OCI-M2 (cell line): ENCODE results near the gene CELF2.

ENCODE experiments used
- DNase-seq: peaks from one replicate; lab custom pipeline; 2025; ENCODE audit not compliant: unreplicated experiment; lab: John Stamatoyannopoulos, UW

The CELF2 gene

DNA sequence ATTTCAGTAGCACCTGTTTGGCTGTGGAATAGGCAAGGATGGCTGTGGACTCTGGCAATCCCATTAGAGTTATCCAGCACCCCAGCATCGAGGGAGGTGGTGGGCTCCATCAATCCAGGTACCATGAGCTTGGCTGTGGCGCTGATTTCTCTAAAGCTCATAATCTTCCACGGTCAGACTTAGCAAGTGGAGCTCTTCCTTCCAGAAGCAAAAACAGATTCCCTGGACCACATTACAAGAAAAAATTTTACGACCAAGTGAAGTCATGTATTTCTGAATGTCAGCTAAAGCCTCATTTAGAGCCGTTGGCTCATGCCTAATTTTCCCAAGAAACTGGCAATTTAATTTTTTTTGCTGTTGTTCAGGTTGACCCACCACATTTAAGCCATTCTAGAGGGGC is 135.1 kb downstream of the CELF2 start:
- no peak for DNase-seq

DNA sequence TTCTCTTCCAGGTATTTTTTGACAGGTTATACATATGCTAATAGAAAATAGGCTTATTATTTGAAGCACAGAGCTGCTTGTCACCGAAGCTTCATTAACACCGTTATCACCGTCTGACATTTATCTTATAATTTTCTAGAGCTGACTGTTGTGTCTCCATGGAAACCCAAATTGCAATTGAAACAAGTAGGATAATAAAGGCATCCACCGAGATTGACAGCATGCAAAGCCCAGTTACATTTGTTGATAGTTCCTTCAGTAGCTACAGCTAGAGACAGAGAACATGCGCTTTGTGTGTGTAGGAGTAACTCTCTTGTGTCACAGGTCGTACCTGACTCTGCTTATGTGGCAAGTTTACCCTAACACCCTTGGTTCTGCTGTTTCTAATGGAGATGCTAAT is 135.6 kb downstream of the CELF2 start:
- DNase-seq, result no peak

DNA sequence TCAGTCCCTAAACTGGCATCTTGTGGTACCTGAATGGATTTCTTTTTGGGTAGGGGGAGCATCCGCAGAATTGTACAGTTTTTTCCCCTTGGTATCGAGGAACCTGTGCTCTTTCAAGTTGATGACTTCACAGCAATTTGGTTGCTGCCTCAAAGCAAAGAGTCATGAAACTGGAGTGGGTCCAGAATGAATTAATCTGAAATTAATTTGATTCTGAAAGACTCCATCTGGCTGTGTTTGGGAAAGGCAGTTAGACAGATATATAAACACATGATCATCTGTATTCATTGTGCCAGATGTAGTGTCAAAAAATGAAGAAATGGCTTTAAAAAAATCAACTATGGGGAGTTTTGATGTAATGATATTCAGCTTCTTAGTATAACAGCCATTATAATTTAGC is 136.1 kb downstream of the CELF2 start:
- no peak for DNase-seq

DNA sequence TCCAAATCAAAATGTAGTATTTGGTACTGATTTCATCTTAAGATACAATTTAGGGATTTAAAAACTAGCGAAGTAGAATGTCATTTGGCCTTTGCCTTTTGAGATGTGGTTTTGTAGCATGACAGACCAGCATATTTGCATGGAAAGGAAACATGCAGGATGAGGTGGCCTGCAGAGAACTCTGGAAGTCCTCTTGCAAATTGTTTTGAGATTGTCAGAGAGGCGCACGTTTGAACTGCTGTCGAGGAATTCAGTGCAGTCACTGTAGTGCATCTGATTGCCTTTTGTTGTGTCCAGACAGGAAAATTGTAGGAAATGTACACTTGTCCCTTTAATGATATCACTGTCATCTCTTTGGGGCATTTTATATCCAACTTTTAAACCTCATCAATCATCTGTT is 136.7 kb downstream of the CELF2 start:
- no peak for DNase-seq

DNA sequence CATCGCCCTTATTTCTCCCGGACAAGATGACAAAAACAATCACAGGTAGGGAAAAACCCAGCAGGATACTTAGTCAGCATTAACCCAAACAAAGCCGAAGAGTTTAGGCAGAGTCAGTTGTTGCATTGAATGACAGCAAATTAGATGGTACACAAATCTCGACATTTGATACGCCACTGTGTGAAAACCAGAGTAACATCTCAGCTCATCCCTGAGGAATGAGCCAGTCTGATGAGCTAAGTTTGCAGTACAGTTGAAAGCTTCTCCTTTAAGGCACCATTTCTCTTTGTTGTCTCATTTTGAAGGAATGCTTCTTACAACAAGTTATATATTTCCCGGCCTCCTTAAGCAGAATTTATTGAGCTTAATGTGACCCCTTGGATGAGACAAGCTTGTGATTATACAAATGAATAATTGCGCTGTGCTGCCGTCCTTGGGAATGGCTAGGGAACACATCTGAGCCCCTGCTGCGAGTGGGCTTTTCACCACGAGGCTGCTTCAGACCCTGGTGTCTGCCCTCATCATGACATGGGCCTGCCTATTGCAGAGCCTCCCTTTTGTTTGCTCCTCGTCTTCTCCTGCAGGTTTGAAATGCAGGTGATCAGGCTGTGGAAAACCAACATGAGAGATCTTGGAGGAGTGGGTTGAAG is 137.3 kb downstream of the CELF2 start:
- no peak for DNase-seq

DNA sequence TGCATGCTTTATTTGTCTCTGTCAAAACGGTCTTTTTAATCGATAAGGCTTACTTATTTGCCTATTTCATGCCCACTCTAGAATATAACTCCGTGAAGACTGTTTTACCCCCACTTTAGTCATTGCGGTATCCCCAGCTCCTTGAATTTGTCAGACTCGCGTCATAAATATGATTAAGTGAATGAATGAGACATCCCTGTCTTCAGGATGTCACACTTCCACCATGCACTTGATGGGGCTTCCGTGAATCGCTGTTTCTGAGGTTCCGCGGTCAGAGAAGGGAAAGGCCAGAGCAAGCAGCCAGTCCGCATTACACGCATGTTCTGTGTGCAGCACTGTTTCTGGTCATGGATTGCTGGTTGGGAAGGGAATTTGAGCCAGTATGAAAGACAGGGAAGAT is 138.8 kb downstream of the CELF2 start:
- DNase-seq, result no peak

DNA sequence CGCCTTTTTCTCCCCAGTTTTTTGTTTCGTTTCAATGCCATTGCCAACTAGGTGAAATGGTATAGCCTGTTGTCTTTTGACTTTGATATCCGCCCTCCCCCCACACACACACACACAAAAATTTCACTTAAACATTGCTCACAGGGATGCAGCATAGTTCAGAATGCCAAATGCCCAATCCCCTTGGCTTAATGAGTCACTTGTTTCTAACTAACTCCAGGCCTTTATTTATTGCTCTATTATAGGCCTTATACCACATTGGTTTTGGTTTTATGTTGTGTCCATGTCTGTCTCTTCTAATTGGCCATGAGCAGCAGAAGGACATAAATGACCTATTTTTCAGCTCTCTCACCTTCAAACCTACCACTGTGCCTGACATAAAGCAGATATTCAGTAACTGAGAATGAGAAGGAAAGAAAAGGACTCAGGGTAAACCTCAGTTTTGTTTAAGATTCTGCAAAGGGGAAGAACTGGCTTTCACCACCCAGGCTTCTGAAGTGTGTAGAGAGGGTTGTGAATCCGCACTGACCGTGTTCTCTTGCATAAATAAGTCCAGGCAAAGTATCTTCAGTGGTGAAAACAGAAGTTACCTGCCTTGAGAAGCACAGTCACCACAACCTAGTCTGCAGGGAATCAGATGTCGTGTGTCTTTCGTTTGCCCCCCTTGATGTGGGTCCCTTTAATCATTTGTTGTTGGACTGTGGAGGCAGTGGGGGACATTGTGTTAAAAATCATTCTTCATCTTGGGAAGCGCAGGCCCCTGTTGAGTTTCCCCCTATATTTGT is 139.8 kb downstream of the CELF2 start:
- DNase-seq, result no peak

DNA sequence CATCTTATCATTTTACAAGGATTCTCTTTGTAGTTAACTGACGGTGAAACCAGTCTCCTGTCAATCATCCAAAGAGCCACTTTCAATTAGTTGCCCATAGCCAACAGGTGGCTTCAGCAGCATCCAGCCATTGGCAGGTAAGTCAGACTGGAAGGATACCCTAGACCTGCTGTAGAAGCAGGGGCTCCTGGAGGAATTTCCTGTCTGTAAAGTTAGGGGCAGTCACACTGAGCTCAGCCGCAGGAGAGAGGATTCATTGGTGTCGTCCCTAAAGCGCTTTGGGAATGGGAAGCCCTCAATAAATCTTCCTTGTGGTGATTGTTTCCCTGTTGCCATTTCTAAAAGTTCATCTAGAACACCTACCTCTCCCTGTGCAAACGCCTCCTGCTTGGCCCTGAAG is 140.4 kb downstream of the CELF2 start:
- DNase-seq, result no peak

DNA sequence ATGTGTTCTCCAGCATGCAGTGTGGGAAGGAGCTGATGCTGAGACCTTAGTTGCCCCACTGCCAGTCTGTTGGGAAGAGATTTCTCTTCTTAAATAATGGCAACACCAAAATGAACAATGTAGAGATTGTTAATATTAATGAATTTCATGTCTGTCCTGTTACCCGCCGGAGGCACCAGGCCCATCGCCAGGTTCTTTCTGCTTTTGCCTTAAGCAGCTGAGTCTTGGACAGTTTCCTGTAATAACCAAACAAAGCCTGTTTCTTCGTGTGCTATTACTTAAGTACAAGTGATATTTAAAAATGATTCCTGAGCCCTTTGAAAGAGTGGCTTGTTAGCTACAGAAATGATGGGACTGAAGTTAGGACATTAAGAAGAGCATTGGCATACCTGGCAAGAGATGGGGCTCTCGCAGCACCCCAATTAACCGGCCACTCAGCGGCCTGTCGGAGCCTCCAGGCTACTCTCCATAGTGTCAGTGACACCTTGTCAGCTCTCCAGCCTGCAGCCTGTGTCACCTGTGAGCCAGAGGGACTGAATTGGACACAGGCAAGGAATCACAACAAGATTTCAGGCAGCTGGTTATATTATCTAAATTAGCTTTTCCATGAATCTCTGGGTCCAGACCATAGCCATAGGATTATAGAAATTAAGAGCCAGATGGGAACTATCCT is 142.0 kb downstream of the CELF2 start:
- no peak for DNase-seq

DNA sequence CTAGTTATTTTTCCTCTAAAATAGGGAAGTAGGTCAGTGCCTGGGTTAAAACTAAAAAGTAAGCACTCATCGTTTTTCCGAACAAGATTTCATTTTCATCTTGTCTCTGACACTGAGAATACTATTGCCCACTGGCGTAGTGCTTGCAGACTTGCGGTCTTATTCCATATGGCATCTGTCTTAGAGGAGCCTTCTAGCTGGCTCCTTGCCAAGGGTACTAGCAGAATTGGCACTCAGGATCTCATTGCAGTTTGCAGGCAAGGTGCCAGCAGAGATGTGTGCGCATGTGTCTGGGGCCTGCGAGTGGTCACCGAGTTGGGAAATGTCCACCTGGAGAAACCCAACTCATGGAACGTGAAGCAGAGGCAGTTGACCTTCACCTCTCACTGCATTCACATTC is 143.4 kb downstream of the CELF2 start:
- no peak for DNase-seq

DNA sequence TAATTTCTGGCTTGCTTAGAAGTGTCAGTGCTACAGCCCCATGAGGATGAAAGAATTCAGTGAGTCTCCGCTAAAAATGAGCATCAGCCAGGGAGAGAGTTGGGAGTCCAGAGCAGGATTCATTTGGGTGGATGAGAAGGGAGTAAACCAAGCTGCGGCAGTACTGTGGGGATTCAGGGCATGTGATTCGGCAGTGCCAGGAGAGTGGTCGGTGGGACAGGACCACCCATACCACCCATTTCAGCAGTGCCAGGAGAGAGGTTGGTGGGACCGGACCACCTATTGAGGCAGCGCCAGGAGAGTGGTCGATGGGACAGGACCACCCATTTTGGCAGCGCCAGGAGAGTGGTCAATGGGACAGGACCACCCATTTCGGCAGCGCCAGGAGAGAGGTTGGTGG is 144.2 kb downstream of the CELF2 start:
- DNase-seq, result no peak

DNA sequence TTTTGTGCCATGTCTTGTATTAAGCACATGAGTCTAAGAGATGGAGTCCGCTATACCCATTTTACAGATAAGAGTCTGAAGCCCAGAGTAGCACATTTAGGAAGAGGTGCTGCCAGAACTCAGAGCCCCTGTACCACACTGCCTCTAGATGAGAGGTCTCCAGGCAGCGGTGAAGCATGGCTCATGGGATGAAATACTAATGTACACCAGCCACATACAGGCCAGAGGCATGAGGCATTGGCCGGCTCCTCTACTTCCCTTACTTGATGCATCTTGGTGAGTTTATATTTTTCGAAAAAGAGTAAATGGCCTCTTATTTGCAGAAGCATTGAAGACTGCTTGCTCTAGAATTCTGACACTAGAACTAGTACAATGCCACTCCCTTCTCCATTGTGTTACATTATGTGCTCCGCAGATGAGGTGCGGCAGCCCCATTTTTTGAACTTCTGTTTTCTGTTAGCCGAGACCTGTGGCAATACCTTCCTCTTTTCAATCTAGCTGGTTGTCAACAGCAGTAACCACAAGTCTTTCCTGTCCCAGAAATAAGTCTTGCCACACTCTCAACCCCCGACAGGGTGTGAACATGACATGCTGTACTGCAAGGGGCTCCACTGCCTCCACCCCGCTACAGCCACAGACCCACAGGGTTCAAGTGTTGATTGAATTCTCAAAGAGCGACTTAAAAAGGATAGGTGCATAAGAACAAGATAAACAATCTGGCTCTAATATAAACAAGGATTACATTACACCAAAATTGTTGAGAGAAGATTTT is 145.3 kb downstream of the CELF2 start:
- no peak for DNase-seq

DNA sequence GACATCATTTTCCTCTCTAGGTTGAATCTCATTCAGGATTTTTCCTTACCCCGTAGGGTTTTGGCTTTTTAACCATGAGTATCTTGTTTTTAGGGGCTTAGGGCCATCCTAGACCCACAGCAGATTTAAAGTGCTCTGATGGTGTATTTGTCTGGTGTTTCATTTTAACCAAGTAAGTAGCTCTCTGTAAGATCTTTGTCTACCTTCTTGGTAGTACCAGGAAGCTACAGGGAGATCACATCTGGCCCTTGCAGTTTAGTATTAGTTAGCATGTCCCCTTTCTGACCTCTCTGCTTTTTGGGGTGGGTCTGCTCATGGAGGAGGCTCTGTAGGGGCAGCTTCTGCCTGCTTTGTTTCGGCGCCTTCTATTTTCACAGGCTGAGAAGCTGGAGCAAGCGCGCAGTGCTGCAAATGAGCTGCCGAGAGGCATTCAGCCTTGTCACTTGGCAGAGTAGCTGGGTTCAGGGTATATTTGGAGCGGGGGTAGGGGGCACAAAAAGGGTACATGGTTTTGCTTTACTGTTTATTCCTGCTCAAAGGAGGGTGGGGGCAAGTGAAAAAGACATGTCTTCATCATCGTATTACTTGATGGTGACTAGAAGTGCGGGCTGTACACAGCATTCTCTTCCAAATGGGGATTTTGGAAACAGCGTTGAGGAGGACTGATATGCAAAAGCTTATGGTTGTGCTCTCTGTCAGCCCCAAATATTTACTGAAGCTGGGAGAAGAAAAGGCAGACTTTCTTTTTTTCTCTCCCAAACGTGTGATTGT is 146.3 kb downstream of the CELF2 start:
- no peak for DNase-seq

DNA sequence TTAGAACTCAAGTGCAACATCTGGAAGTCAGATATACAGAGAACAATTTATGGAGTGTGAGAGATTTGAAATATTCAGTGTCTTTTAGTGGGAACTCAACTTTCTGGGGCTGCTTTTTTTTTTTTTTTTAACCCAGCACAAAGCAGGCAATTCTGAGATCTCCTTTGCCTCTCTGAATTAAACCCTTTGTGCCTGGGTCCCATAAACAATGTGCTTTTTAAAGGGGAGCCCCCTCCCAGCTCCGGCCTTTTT is 146.8 kb downstream of the CELF2 start:
- no peak for DNase-seq

DNA sequence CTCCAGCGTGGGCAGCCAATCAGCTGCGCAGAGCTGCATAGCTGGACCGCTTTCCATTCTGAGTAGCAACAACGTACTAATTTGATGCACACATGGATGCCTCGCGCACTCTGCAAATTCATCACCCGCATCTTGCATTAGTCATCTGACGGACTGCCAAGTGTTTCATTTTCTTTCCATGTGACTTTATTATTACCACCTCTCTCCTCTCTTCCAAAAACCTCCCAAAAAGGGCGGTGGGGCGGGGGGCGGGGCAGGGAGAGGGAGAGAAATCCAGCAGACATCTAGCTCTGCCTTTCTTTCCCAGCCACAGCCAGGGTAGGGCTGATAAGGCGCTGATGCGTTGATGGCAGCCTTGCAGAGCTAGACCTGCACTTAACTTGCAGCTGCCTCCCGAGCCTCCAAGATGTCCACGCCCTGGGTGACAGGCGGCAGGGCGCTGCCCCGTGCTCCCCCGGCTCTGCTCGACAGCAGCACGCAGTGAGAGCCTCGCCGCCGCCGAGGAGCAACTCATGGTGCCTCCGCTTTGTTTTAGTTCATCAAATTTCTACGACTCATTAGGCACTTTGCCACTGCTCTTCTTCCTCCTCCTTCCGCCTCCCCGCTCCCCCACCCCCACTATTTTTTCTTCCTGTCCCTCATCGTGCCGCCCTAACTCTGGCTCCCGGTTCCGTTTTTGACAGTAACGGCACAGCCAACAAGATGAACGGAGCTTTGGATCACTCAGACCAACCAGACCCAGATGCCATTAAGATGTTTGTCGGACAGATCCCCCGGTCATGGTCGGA is 147.3 kb downstream of the CELF2 start:
- DNase-seq, result no peak

DNA sequence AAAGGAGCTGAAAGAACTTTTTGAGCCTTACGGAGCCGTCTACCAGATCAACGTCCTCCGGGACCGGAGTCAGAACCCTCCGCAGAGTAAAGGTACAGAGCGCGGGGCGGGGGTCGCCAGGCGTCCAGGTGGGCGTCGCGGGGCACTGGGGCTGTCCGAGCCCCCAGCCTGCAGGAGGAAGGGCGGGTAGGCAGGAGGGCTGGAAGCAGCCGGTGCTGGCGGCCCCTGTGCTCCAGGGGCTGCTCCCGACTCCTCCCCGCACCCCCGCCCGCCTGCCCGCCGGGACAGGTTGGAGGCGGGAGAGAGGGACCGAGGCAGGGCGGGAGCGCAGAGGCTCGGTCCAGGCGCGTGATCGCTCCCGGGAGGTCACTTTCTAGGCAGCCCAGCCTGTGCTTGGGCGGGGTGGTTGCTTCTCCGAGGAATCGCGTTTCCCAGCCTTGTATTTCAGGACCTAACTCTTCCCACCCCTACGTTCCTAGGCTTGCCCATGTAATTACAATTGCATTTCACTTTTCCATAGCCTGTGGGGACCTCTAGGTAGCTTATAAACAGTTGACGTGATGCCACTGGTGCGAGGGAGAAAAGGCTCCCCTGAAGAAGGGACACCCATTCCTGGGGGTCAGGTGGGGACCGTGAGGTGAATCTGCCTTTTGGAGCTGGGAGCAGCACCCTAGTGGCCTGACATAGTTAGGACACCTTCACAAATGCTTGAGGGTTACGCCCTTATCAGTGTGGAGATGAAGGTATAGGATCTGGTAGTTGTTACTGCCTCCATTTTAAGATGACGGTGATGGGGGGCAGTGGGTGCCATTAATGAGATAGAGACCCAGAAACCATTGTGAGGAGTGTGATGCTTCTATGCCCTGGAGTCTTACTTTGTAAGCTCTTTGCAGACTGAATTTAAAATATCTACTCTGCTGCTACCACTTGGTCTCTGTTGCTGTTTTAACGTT is 148.2 kb downstream of the CELF2 start:
- no peak for DNase-seq

DNA sequence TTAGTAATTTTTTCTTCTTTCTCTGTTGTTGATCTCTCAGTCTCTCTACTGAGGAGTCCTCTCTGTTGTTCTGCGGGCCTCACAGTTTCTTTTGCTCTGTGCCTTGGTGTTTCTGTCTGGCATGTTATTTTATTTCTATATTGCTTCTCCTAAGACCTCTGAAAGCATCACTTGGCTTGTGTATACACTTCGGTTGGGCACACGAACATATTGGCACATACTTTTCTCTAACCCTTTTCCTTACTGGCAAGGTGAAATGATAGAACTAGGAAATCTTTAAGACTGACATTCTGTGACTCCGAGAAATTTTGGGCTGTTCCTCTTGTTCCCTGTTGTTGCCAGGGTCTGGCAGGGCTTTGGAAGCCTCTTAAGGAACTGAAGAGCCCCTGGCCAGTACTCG is 148.9 kb downstream of the CELF2 start:
- DNase-seq, result no peak

DNA sequence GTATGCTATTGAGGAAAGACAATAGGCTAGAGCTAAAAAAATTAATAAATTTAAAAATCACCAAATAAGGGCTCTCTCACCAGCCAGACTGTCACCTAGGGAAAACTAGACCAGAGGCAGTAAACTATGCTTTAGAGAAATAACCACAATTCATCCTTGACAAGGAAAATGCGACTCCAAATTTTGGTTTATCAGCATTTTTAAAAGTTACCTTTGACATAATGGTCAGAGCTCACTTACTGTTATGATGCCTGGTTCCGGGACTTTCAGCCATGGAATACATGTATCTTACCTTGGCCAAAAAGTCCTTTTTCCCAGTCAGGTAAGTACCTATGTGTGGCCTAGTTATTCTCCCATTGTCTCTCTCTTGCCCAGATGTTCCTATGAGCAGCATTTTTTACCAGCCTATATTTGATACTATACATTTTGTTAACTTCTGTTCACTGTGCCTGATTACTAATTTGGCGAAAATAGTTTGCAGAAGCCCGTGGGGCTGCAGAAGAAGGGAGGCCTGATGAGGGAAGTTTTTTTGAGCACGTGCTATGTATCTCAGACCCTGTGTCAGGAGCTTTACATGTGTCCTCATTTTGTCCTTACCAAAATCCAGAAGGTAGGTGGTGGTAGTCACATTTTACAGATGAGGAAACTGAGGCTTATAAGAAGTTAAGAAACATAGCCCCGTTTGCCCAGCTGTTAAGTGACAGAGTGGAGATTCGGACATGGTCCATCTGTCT is 149.7 kb downstream of the CELF2 start:
- no peak for DNase-seq
